Measurements from ENCODE around the gene DPP10. TPM values are rescaled to one million over a fixed set of nuclear protein-coding genes. Genes with fewer than 3 reads are reported as not detected.
A peak's percentile ranks its signal among the peaks of the same experiment; 100 is the strongest.

Gene DPP10
- total RNA-seq, 1 donor from 2014 or later: 6.5 TPM

- Histone ChIP-seq H3K4me1 (no peaks in the 10 kb centered on the region), H3K27me3 (no peaks in the 10 kb centered on the region), H3K9me3 (ENCODE audit: low read depth) (no peaks in the 10 kb centered on the region), H4K20me1 (ENCODE audit: low read depth) (no peaks in the 10 kb centered on the region), H3K4me2 (no peak overlapping the region), H3K4me3 (no peak overlapping the region), H3K27ac (no peak overlapping the region), H2AFZ (replicated peaks) (no peak overlapping the region), H3K36me3 (no peaks in the 10 kb centered on the region), H3F3A (ENCODE audit: low read depth) (no peaks in the 10 kb centered on the region), H3K79me2 (ENCODE audit: low read depth) (no peaks in the 10 kb centered on the region), H3K9ac (no peak overlapping the region)
- Mint-ChIP-seq H3K4me1 (no peaks in the 10 kb centered on the region), H3K36me3 (no peaks in the 10 kb centered on the region), H3K27me3 (ENCODE audit: insufficient read depth, low read depth) (no peaks in the 10 kb centered on the region), H3K27ac (no peak overlapping the region), H3K9me3 (no peaks in the 10 kb centered on the region), H3K4me3 (no peak overlapping the region)
- TF ChIP-seq EZH2 (IDR thresholded peaks at IDR 0.05) (no peak), EZH2phosphoT487 (IDR thresholded peaks at IDR 0.05) (no peak), CTCF (IDR thresholded peaks at IDR 0.05) (no peak)
- DNase-seq (ENCODE audit: low spot score): no peak
Measured at GRCh38 chr2:115171751-115172150, 729.3 kb downstream of the DPP10 start.

GRCh38 chr2:115174651-115175050 is 732.2 kb downstream of the DPP10 start:
- Mint-ChIP-seq H3K27ac (no peak overlapping the region), H3K4me1 (no peaks in the 10 kb centered on the region), H3K9me3 (no peaks in the 10 kb centered on the region), H3K27me3 (ENCODE audit: insufficient read depth, low read depth) (no peaks in the 10 kb centered on the region), H3K36me3 (no peaks in the 10 kb centered on the region), H3K4me3 (no peak overlapping the region)
- no peaks in the 10 kb centered on the region for H3K9me3 ChIP-seq (ENCODE audit: low read depth)
- no peak overlapping the region for H3K4me3 ChIP-seq
- no peak for DNase-seq (ENCODE audit: low spot score)
- H3K79me2 ChIP-seq (ENCODE audit: low read depth): no peaks in the 10 kb centered on the region
- no peak overlapping the region for H2AFZ ChIP-seq (replicated peaks)
- no peak overlapping the region for H3K4me2 ChIP-seq
- no peaks in the 10 kb centered on the region for H4K20me1 ChIP-seq (ENCODE audit: low read depth)
- no peak for TF ChIP-seq EZH2phosphoT487 (IDR thresholded peaks at IDR 0.05)
- TF ChIP-seq EZH2 (IDR thresholded peaks at IDR 0.05): no peak
- no peak for TF ChIP-seq CTCF (IDR thresholded peaks at IDR 0.05)
- no peaks in the 10 kb centered on the region for H3K27me3 ChIP-seq
- H3K4me1 ChIP-seq: no peaks in the 10 kb centered on the region
- H3K36me3 ChIP-seq: no peaks in the 10 kb centered on the region
- H3K27ac ChIP-seq: no peak overlapping the region
- H3F3A ChIP-seq (ENCODE audit: low read depth): no peaks in the 10 kb centered on the region
- H3K9ac ChIP-seq: no peak overlapping the region

- H3K27me3 Mint-ChIP-seq (ENCODE audit: insufficient read depth, low read depth): no peaks in the 10 kb centered on the region
- TF ChIP-seq EZH2 (IDR thresholded peaks at IDR 0.05): no peak
- TF ChIP-seq EZH2phosphoT487 (IDR thresholded peaks at IDR 0.05): no peak
- peak; percentile 56 for TF ChIP-seq CTCF (IDR thresholded peaks at IDR 0.05)
Measured at GRCh38 chr2:115183144-115183543, 740.7 kb downstream of the DPP10 start.

More at GRCh38 chr2:115183144-115183543, 740.7 kb downstream of the DPP10 start:
- Histone ChIP-seq H2AFZ (replicated peaks) (no peak overlapping the region), H3K27me3 (no peaks in the 10 kb centered on the region), H3F3A (ENCODE audit: low read depth) (no peaks in the 10 kb centered on the region), H4K20me1 (ENCODE audit: low read depth) (no peaks in the 10 kb centered on the region), H3K27ac (no peak overlapping the region), H3K4me3 (no peak overlapping the region), H3K36me3 (no peaks in the 10 kb centered on the region), H3K9me3 (ENCODE audit: low read depth) (no peaks in the 10 kb centered on the region), H3K4me1 (no peaks in the 10 kb centered on the region), H3K79me2 (ENCODE audit: low read depth) (no peaks in the 10 kb centered on the region), H3K9ac (no peak overlapping the region), H3K4me2 (no peak overlapping the region)
- Mint-ChIP-seq H3K9me3 (peaks cover 2% of the 10 kb centered on the region), H3K36me3 (no peaks in the 10 kb centered on the region), H3K4me1 (peaks cover 3% of the 10 kb centered on the region), H3K4me3 (no peak overlapping the region), H3K27ac (no peak overlapping the region)
- peak; percentile 41 for DNase-seq (ENCODE audit: low spot score)

Data from neural progenitor cell (in vitro differentiated cells).